ENCODE results near the gene TMEM18. TPM values are rescaled to one million over a fixed set of nuclear protein-coding genes. Genes with fewer than 3 reads are reported as not detected.

TMEM18 gene
- total and polyA plus RNA-seq, 9 of the 15 experiments (the other 6 are each of a cell fraction or from before 2014, with no cell fraction given): 12.8 to 55.9 (median 21.8) TPM

GRCh38 chr2:680496-680895 lies 3.3 kb upstream of the TMEM18 start:
- BruUV-seq (replicated peaks): no TSS peak

More at GRCh38 chr2:680496-680895, 3.3 kb upstream of the TMEM18 start:
- H3K36me3 ChIP-seq (ENCODE audit: control insufficient read depth, insufficient read depth, low read length): peaks cover 3% of the 10 kb centered on the region
- H4K20me1 ChIP-seq (replicated peaks; ENCODE audit: control insufficient read depth, insufficient read depth, low read length): peaks cover 12% of the 10 kb centered on the region
- FAIRE-seq (no peak), ATAC-seq (no peak), DNase-seq (ENCODE audit: extremely low read depth in 1 of 4, low spot score in 3 of 4) (no peak)
- peaks cover 6 to 12% of the 10 kb centered on the region in 2 experiments; a peak in 4 of 5 replicates for H3K4me1 ChIP-seq (replicated peaks in 1 of 2; ENCODE audit: control insufficient read depth in 2 of 2, insufficient read depth in 2 of 2, low read length in 2 of 2)
- H3K9me1 ChIP-seq (ENCODE audit: control insufficient read depth, insufficient read depth, low read length): peaks cover 4% of the 10 kb centered on the region
- 37% methylated on average over 7 of the region's 8 CpGs for WGBS (ENCODE audit: insufficient coverage, low coverage, missing lambda C conversion rate)
- in situ Hi-C loops (cut with MboI): no loop called here
- intact Hi-C loops (cut with micrococcal nuclease): no loop called here
- CTCF ChIA-PET (ENCODE audit: low intra/inter-chr PET ratio): no interaction called here
- no peak overlapping the region for H3K9ac ChIP-seq (ENCODE audit: insufficient read depth in 1 of 2, low read depth in 2 of 2, low read length in 2 of 2)
- no peaks in the 10 kb centered on the region for H3K9me3 ChIP-seq (replicated peaks; ENCODE audit: control insufficient read depth, insufficient read depth, low read depth, low read length)
- H3K4me2 ChIP-seq (ENCODE audit: insufficient read depth, low read length): no peak overlapping the region
- no peak overlapping the region for H2AFZ ChIP-seq (ENCODE audit: low read depth, low read length)
- TF ChIP-seq ZNF239 (CRISPR knock-in tag; IDR thresholded peaks at IDR 0.05): no peak
- TF ChIP-seq PHB (CRISPR knock-in tag; IDR thresholded peaks at IDR 0.05): no peak
- no peak for TF ChIP-seq MNT (conservative IDR thresholded peaks at IDR 0.05)
- no peak for TF ChIP-seq PHB2 (IDR thresholded peaks at IDR 0.05; ENCODE audit: low read depth)
- TF ChIP-seq CXXC5 (CRISPR knock-in tag; IDR thresholded peaks at IDR 0.05): no peak
- no peak for TF ChIP-seq ZNF311 (CRISPR knock-in tag; IDR thresholded peaks at IDR 0.05)
- H3K79me2 ChIP-seq (ENCODE audit: control insufficient read depth, insufficient read depth, low read length): peaks cover 19% of the 10 kb centered on the region
- POLR2A ChIA-PET: interaction anchor here (1.2 kb wide), 1 partner anchor 10 kb away, joined by 3 read pairs; no protein-coding TSS in a partner anchor
- H3K4me3 ChIP-seq: no peak overlapping the region
- no peaks in the 10 kb centered on the region for H3K27me3 ChIP-seq (ENCODE audit: control insufficient read depth in 2 of 2, insufficient read depth in 2 of 2, low read length in 2 of 2)
- no peak overlapping the region for H3K27ac ChIP-seq (ENCODE audit: extremely low read depth, low read depth, low read length)

Data from K562 (cell line).